GM19467 (cell line): Measurements from ENCODE around the gene GRM4.

Experiments
- ATAC-seq: cut with Tn5 transposase; IDR thresholded peaks from one replicate; pipeline ENCODE4 v1.9.1; 2021; ENCODE audit warnings: mild to moderate bottlenecking, moderate library complexity; ENCODE audit not compliant: unreplicated experiment

Gene GRM4

GRCh38 chr6:33999567-33999966 lies 146.3 kb downstream of the GRM4 start:
- ATAC-seq = no peak

GRCh38 chr6:33998660-33999059 lies 147.2 kb downstream of the GRM4 start:
- ATAC-seq = no peak

- no peak for ATAC-seq
These were observed 148.6 kb downstream of the GRM4 start for GRCh38 chr6:33997265-33997664.

- no peak for ATAC-seq
These were observed 149.8 kb downstream of the GRM4 start for GRCh38 chr6:33996120-33996475.

GRCh38 chr6:33995309-33996119 lies 150.4 kb downstream of the GRM4 start:
- ATAC-seq = no peak

- ATAC-seq = no peak
These were observed 151.2 kb downstream of the GRM4 start for GRCh38 chr6:33994472-33995308.

- ATAC-seq = no peak
These were observed 152.0 kb downstream of the GRM4 start for GRCh38 chr6:33993653-33994471.

GRCh38 chr6:33993091-33993490 lies 152.8 kb downstream of the GRM4 start:
- no peak for ATAC-seq

GRCh38 chr6:33992191-33992590 lies 153.7 kb downstream of the GRM4 start:
- no peak for ATAC-seq

GRCh38 chr6:33991610-33992009 lies 154.3 kb downstream of the GRM4 start:
- no peak for ATAC-seq

- no peak for ATAC-seq
These were observed 155.8 kb downstream of the GRM4 start for GRCh38 chr6:33990061-33990541.

GRCh38 chr6:33989016-33989854 lies 156.7 kb downstream of the GRM4 start:
- ATAC-seq = no peak

- ATAC-seq = no peak
These were observed 157.5 kb downstream of the GRM4 start for GRCh38 chr6:33988121-33989015.

- no peak for ATAC-seq
These were observed 158.3 kb downstream of the GRM4 start for GRCh38 chr6:33987531-33988021.

GRCh38 chr6:33985947-33986346 lies 159.9 kb downstream of the GRM4 start:
- ATAC-seq = no peak

- ATAC-seq = no peak
These were observed 160.6 kb downstream of the GRM4 start for GRCh38 chr6:33985313-33985751.

- ATAC-seq = no peak
These were observed 161.2 kb downstream of the GRM4 start for GRCh38 chr6:33984466-33985312.
